HG03045 (cell line): ENCODE results near the gene PDE2A.

Experiments used
- ATAC-seq: cut with Tn5 transposase; IDR thresholded peaks from one replicate; pipeline ENCODE4 v1.9.1; 2021; ENCODE audit warnings: mild to moderate bottlenecking, moderate library complexity; ENCODE audit not compliant: unreplicated experiment

The PDE2A gene

GRCh38 chr11:72621008-72621610, 53.1 kb downstream of the PDE2A start:
- ATAC-seq = no peak

GRCh38 chr11:72618803-72619202, 55.4 kb downstream of the PDE2A start:
- no peak for ATAC-seq

- no peak for ATAC-seq
Observed at GRCh38 chr11:72617080-72617762, 57.0 kb downstream of the PDE2A start.

GRCh38 chr11:72616655-72617054, 57.6 kb downstream of the PDE2A start:
- no peak for ATAC-seq

GRCh38 chr11:72615329-72615728, 58.9 kb downstream of the PDE2A start:
- no peak for ATAC-seq

GRCh38 chr11:72614381-72614780, 59.8 kb downstream of the PDE2A start:
- no peak for ATAC-seq

- ATAC-seq = peak; percentile 74
Observed at GRCh38 chr11:72613977-72614376, 60.2 kb downstream of the PDE2A start.

GRCh38 chr11:72613450-72613849, 60.8 kb downstream of the PDE2A start:
- ATAC-seq = no peak

GRCh38 chr11:72609476-72609875, 64.7 kb downstream of the PDE2A start:
- no peak for ATAC-seq

GRCh38 chr11:72609045-72609444, 65.2 kb downstream of the PDE2A start:
- no peak for ATAC-seq

- ATAC-seq = no peak
Observed at GRCh38 chr11:72607496-72607895, 66.7 kb downstream of the PDE2A start.

GRCh38 chr11:72606748-72607468, 67.3 kb downstream of the PDE2A start:
- no peak for ATAC-seq

GRCh38 chr11:72605973-72606747, 68.1 kb downstream of the PDE2A start:
- no peak for ATAC-seq

GRCh38 chr11:72604256-72604655, 70.0 kb downstream of the PDE2A start:
- no peak for ATAC-seq

GRCh38 chr11:72602250-72602904, 71.8 kb downstream of the PDE2A start:
- no peak for ATAC-seq

- ATAC-seq = no peak
Observed at GRCh38 chr11:72600557-72600956, 73.7 kb downstream of the PDE2A start.

- ATAC-seq = no peak
Observed at GRCh38 chr11:72599325-72600117, 74.7 kb downstream of the PDE2A start.

- ATAC-seq = no peak
Observed at GRCh38 chr11:72598906-72599305, 75.3 kb downstream of the PDE2A start.

GRCh38 chr11:72598466-72598865, 75.8 kb downstream of the PDE2A start:
- no peak for ATAC-seq

- no peak for ATAC-seq
Observed at GRCh38 chr11:72597721-72598120, 76.5 kb downstream of the PDE2A start.
